Keratinocyte (primary cell): Measurements from ENCODE around the gene RIC1. TPM values are rescaled to one million over a fixed set of nuclear protein-coding genes. Genes with fewer than 3 reads are reported as not detected.

Experiments used
- DNase-seq: peaks from one replicate; pipeline ENCODE4 v3.0.0-alpha.2; 2011; ENCODE audit warnings: low read depth, missing footprints, low spot score
- FAIRE-seq: peaks from 2 replicates; lab custom pipeline; 2011; peaks lifted over from hg19 to GRCh38; lab: Jason Lieb, UNC
- H2AFZ ChIP-seq: 2 replicates; pipeline ENCODE4 v1.6.0; 2012; ENCODE audit warnings: low read length, control low read depth, inconsistent platforms; ENCODE audit not compliant: control insufficient read depth
- H3K27ac ChIP-seq: 2 replicates; pipeline ENCODE4 v1.5.1; 2011; ENCODE audit warnings: low read length; ENCODE audit not compliant: control insufficient read depth, insufficient read depth
- H3K27me3 ChIP-seq: 3 replicates; pipeline ENCODE4 v1.6.0; 2011; ENCODE audit warnings: low read length; ENCODE audit not compliant: control insufficient read depth, insufficient read depth; ENCODE audit errors: extremely low read depth
- H3K36me3 ChIP-seq, 2 experiments: 2 replicates in 1 of 2; 3 replicates in 1 of 2; pipeline ENCODE4 v1.5.1; 2011; ENCODE audit warnings: low read length in 2 of 2, mild to moderate bottlenecking in 1 of 2; ENCODE audit not compliant: control insufficient read depth in 2 of 2, insufficient read depth in 2 of 2; ENCODE audit errors: extremely low read depth in 1 of 2
- H3K4me1 ChIP-seq: 3 replicates; pipeline ENCODE4 v1.5.1; 2011; ENCODE audit warnings: low read length; ENCODE audit not compliant: control insufficient read depth, insufficient read depth; ENCODE audit errors: extremely low read depth
- H3K4me2 ChIP-seq: 3 replicates; pipeline ENCODE4 v1.6.0; 2011; ENCODE audit warnings: low read depth, low read length; ENCODE audit not compliant: control insufficient read depth, insufficient read depth; ENCODE audit errors: extremely low read depth
- H3K4me3 ChIP-seq, 3 experiments: fragments of 200-600 bp in 1 of 3; sonication (generic) in 1 of 3; 2 replicates in 2 of 3; 3 replicates in 1 of 3; pipeline ENCODE4 v1.5.1; 2011 to 2016; ENCODE audit warnings: low read length in 3 of 3, mild to moderate bottlenecking in 3 of 3, control low read depth in 2 of 3, inconsistent platforms in 1 of 3, low read depth in 1 of 3, mixed read lengths in 1 of 3, mixed run types in 1 of 3, moderate library complexity in 1 of 3; ENCODE audit not compliant: control insufficient read depth in 2 of 3, insufficient read depth in 2 of 3; ENCODE audit errors: extremely low read depth in 1 of 3
- H3K79me2 ChIP-seq: 2 replicates; pipeline ENCODE4 v1.6.0; 2012; ENCODE audit warnings: low read length; ENCODE audit not compliant: control insufficient read depth, insufficient read depth
- H3K9ac ChIP-seq: 3 replicates; pipeline ENCODE4 v1.6.0; 2011; ENCODE audit warnings: low read length; ENCODE audit not compliant: control insufficient read depth, insufficient read depth; ENCODE audit errors: extremely low read depth
- H3K9me1 ChIP-seq: 3 replicates; pipeline ENCODE4 v1.6.0; 2011; ENCODE audit warnings: low read length; ENCODE audit not compliant: control insufficient read depth, insufficient read depth; ENCODE audit errors: extremely low read depth
- H3K9me3 ChIP-seq: 2 replicates; pipeline ENCODE4 v1.5.1; 2012; ENCODE audit warnings: low read depth, low read length; ENCODE audit not compliant: control insufficient read depth
- H4K20me1 ChIP-seq: 3 replicates; pipeline ENCODE4 v1.6.0; 2011; ENCODE audit warnings: low read length; ENCODE audit not compliant: control insufficient read depth, insufficient read depth; ENCODE audit errors: extremely low read depth
- CTCF ChIP-seq, 3 experiments: IDR thresholded peaks in 1 of 3; conservative IDR thresholded peaks in 1 of 3; optimal IDR thresholded peaks in 1 of 3; 2 replicates in 2 of 3; 3 replicates in 1 of 3; pipeline versions ENCODE3 to v1.5.1; 2011; ENCODE audit warnings: low read length in 3 of 3, mild to moderate bottlenecking in 3 of 3, moderate library complexity in 2 of 3, control low read depth in 1 of 3, inconsistent platforms in 1 of 3; ENCODE audit not compliant: insufficient read depth in 2 of 3; ENCODE audit errors: extremely low read depth in 1 of 3
- EZH2 ChIP-seq: IDR thresholded peaks from one replicate; pipeline ENCODE4 v1.6.1; 2012; ENCODE audit warnings: inconsistent platforms, mild to moderate bottlenecking, low read length, moderate library complexity
- dilution Hi-C: fragments of 300-500 bp; cut with MboI; formaldehyde crosslinking; loops from one replicate; pipeline ENCODE4 v1.7.0; 2020; ENCODE audit warnings: low sequenced_read_pairs; ENCODE audit not compliant: extremely low pct_ligation_motif_present
- polyA plus RNA-seq, 5 experiments: library from polyadenylated mRNA; depleted of rRNA in 3 of 5; stranded (reverse) in 3 of 5; stranded (forward) in 1 of 5; unstranded in 1 of 5; fragments of >200 nt; gene quantifications; 1 replicate in 1 of 5; 2 replicates in 3 of 5; 3 replicates in 1 of 5; pipeline versions ENCODE4 v1.2.1 to v1.2.3, GENCODE V29; 2011 to 2012; ENCODE audit warnings: missing spikeins in 2 of 5, low read depth in 1 of 5, low replicate concordance in 1 of 5

The RIC1 gene
- polyA plus RNA-seq, 1 donor (not counting 4 experiments of a cell fraction or from before 2014, with no cell fraction given): 20.5 TPM

- Histone ChIP-seq H3K79me2 (no peaks in the 10 kb centered on the region), H3K27ac (no peak overlapping the region), H3K4me1 (peaks cover 15% of the 10 kb centered on the region), H3K36me3 (peaks cover 4 to 8% of the 10 kb centered on the region in 2 experiments), H4K20me1 (no peaks in the 10 kb centered on the region), H3K27me3 (no peaks in the 10 kb centered on the region), H2AFZ (no peak overlapping the region), H3K4me2 (no peak overlapping the region), H3K4me3 (no peak overlapping the region), H3K9ac (no peak overlapping the region), H3K9me1 (no peaks in the 10 kb centered on the region), H3K9me3 (no peaks in the 10 kb centered on the region)
- TF ChIP-seq EZH2 (no peak), CTCF (optimal IDR thresholded peaks at IDR 0.05 in 1 of 3, IDR thresholded peaks at IDR 0.05 in 1 of 3, conservative IDR thresholded peaks at IDR 0.05 in 1 of 3; ENCODE audit: extremely low read depth in 1 of 3, insufficient read depth in 2 of 3, low read length in 3 of 3) (no peak)
- FAIRE-seq (peak; percentile 44), DNase-seq (no peak)
- dilution Hi-C loops: no loop called here
Measured at GRCh38 chr9:5819174-5819573, 190.3 kb downstream of the RIC1 start.

- Histone ChIP-seq H3K36me3 (peaks cover 10 to 11% of the 10 kb centered on the region in 2 experiments), H3K9me3 (no peaks in the 10 kb centered on the region), H2AFZ (no peak overlapping the region), H3K9me1 (no peaks in the 10 kb centered on the region), H3K4me1 (peaks cover 13% of the 10 kb centered on the region), H3K4me3 (no peak overlapping the region), H3K4me2 (no peak overlapping the region), H3K9ac (no peak overlapping the region), H4K20me1 (no peaks in the 10 kb centered on the region), H3K27me3 (no peaks in the 10 kb centered on the region), H3K79me2 (no peaks in the 10 kb centered on the region), H3K27ac (no peak overlapping the region)
- FAIRE-seq: no peak
- no peak for TF ChIP-seq CTCF (optimal IDR thresholded peaks at IDR 0.05 in 1 of 3, IDR thresholded peaks at IDR 0.05 in 1 of 3, conservative IDR thresholded peaks at IDR 0.05 in 1 of 3; ENCODE audit: extremely low read depth in 1 of 3, insufficient read depth in 2 of 3, low read length in 3 of 3)
- no peak for TF ChIP-seq EZH2
- DNase-seq: no peak
- dilution Hi-C loops: no loop called here
Measured at GRCh38 chr9:5820425-5820824, 191.5 kb downstream of the RIC1 start.
